ENCODE results near the gene GNA12. TPM values are rescaled to one million over a fixed set of nuclear protein-coding genes. Genes with fewer than 3 reads are reported as not detected.
A peak's percentile ranks its signal among the peaks of the same experiment; 100 is the strongest.

The GNA12 gene
- total RNA-seq, 4 donors from 2014 or later: 22.5 to 63.2 (median 35.1) TPM

- Histone ChIP-seq H3K4me3 (peak overlapping the region in 1 of 2 donors; percentile 44), H3K4me1 (peaks cover 0 to 23% (median 11%) of the 10 kb centered on the region in 3 donors), H3K9me3 (no peaks in the 10 kb centered on the region), H3K27me3 (peaks cover 68% of the 10 kb centered on the region), H3K36me3 (no peaks in the 10 kb centered on the region), H3K27ac (no peak overlapping the region)
- TF ChIP-seq POLR2AphosphoS5 (IDR thresholded peaks at IDR 0.05): no peak
- no peak for TF ChIP-seq EP300 (IDR thresholded peaks at IDR 0.05)
- no peak for TF ChIP-seq CTCF (IDR thresholded peaks at IDR 0.05)
- no peak for TF ChIP-seq POLR2A (IDR thresholded peaks at IDR 0.05)
- WGBS, 2 donors (ENCODE audit: low coverage in 1 of 2): 44 to 61% methylated on average over 3 to 6 of the region's 17 CpGs
- ATAC-seq: no peak
These were observed 156.7 kb downstream of the GNA12 start for GRCh38 chr7:2687338-2687869.

GRCh38 chr7:2686101-2686500 is 158.0 kb downstream of the GNA12 start:
- Histone ChIP-seq H3K36me3 (no peaks in the 10 kb centered on the region), H3K27me3 (peaks cover 81% of the 10 kb centered on the region)

GRCh38 chr7:2684501-2684900 is 159.6 kb downstream of the GNA12 start:
- H3K4me3 ChIP-seq: no peak overlapping the region
- no peaks in the 10 kb centered on the region for H3K36me3 ChIP-seq
- WGBS, 2 donors (ENCODE audit: low coverage in 1 of 2): 91% methylated on average over 7 of the region's 11 CpGs; no CpG with 5 or more reads in 1 of the 2 donors
- TF ChIP-seq POLR2AphosphoS5 (IDR thresholded peaks at IDR 0.05) (no peak), EP300 (IDR thresholded peaks at IDR 0.05) (no peak), POLR2A (IDR thresholded peaks at IDR 0.05) (no peak), CTCF (IDR thresholded peaks at IDR 0.05) (no peak)
- peaks cover 94% of the 10 kb centered on the region for H3K27me3 ChIP-seq
- no peaks in the 10 kb centered on the region for H3K9me3 ChIP-seq
- no peak for ATAC-seq
- peaks cover 0 to 32% (median 11%) of the 10 kb centered on the region in 3 donors for H3K4me1 ChIP-seq
- H3K27ac ChIP-seq: no peak overlapping the region

More at GRCh38 chr7:2686101-2686500, 158.0 kb downstream of the GNA12 start:
- H3K4me1 ChIP-seq: peaks cover 0 to 24% (median 11%) of the 10 kb centered on the region in 3 donors
- ATAC-seq: no peak
- 90 to 93% methylated on average over 13 to 14 of the region's 14 CpGs for WGBS, 2 donors (ENCODE audit: low coverage in 1 of 2)
- no peak overlapping the region for H3K27ac ChIP-seq
- no peak overlapping the region for H3K4me3 ChIP-seq
- no peak for TF ChIP-seq CTCF (IDR thresholded peaks at IDR 0.05)
- TF ChIP-seq POLR2AphosphoS5 (IDR thresholded peaks at IDR 0.05): no peak
- TF ChIP-seq POLR2A (IDR thresholded peaks at IDR 0.05): no peak
- TF ChIP-seq EP300 (IDR thresholded peaks at IDR 0.05): no peak
- no peaks in the 10 kb centered on the region for H3K9me3 ChIP-seq

GRCh38 chr7:2681929-2682799 is 161.9 kb downstream of the GNA12 start:
- H3K9me3 ChIP-seq: no peaks in the 10 kb centered on the region
- H3K27me3 ChIP-seq: peaks cover 80% of the 10 kb centered on the region
- no peak for ATAC-seq
- no peak overlapping the region for H3K4me3 ChIP-seq
- H3K27ac ChIP-seq: no peak overlapping the region
- TF ChIP-seq EP300 (IDR thresholded peaks at IDR 0.05) (no peak), POLR2A (IDR thresholded peaks at IDR 0.05) (no peak)
- WGBS, 2 donors (ENCODE audit: low coverage in 1 of 2): 86 to 96% methylated on average over 1 to 8 of the region's 27 CpGs
- peaks cover 0 to 10% (median 0%) of the 10 kb centered on the region in 3 donors for H3K4me1 ChIP-seq
- H3K36me3 ChIP-seq: no peaks in the 10 kb centered on the region

- Histone ChIP-seq H3K4me1 (peaks cover 0 to 9% (median 0%) of the 10 kb centered on the region in 3 donors), H3K4me3 (no peak overlapping the region), H3K27ac (no peak overlapping the region), H3K27me3 (peaks cover 68% of the 10 kb centered on the region), H3K9me3 (no peaks in the 10 kb centered on the region), H3K36me3 (no peaks in the 10 kb centered on the region)
- 49 to 70% methylated on average over 6 to 9 of the region's 27 CpGs for WGBS, 2 donors (ENCODE audit: low coverage in 1 of 2)
- peak; percentile 71 for ATAC-seq
- TF ChIP-seq EP300 (IDR thresholded peaks at IDR 0.05): no peak
- TF ChIP-seq POLR2AphosphoS5 (IDR thresholded peaks at IDR 0.05): no peak
- no peak for TF ChIP-seq POLR2A (IDR thresholded peaks at IDR 0.05)
- TF ChIP-seq CTCF (IDR thresholded peaks at IDR 0.05): peak in 3 of 4 experiments; percentile 64 to 78 (median 68)
These were observed 163.2 kb downstream of the GNA12 start for GRCh38 chr7:2680792-2681490.

Data from gastroesophageal sphincter (tissue), 4 donors.